ENCODE measurements around the gene ZNF644.

ZNF644 gene

DNA sequence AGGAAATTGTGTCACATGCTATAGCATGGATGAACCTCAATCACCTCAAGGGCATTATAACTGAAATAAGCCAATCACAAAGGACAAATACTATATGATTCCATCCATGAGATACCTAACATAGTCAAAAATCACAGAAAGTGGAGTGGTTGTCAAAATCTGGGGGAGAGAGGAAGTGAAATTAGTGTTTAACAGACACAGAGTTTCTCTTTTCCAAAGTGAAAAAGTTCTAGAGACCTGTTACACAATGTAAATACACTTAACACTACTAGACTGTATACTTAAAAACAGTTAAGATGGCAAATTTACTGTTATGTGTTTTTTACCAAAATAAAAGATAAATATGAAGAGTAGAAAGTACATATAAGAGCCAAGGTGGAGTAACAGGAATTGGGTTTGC is 31.8 kb downstream of the ZNF644 start:
- TF ChIP-seq, protein P1, sequence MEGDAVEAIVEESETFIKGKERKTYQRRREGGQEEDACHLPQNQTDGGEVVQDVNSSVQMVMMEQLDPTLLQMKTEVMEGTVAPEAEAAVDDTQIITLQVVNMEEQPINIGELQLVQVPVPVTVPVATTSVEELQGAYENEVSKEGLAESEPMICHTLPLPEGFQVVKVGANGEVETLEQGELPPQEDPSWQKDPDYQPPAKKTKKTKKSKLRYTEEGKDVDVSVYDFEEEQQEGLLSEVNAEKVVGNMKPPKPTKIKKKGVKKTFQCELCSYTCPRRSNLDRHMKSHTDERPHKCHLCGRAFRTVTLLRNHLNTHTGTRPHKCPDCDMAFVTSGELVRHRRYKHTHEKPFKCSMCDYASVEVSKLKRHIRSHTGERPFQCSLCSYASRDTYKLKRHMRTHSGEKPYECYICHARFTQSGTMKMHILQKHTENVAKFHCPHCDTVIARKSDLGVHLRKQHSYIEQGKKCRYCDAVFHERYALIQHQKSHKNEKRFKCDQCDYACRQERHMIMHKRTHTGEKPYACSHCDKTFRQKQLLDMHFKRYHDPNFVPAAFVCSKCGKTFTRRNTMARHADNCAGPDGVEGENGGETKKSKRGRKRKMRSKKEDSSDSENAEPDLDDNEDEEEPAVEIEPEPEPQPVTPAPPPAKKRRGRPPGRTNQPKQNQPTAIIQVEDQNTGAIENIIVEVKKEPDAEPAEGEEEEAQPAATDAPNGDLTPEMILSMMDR (IDR thresholded peaks at IDR 0.05; ENCODE audit: insufficient read depth, low read depth, low read length, missing control alignments) = no peak
- H3K4me3 ChIP-seq (ENCODE audit: low read depth, low read length) = no peak overlapping the region
- DNase-seq (ENCODE audit: low read depth) = peak; percentile 8

DNA sequence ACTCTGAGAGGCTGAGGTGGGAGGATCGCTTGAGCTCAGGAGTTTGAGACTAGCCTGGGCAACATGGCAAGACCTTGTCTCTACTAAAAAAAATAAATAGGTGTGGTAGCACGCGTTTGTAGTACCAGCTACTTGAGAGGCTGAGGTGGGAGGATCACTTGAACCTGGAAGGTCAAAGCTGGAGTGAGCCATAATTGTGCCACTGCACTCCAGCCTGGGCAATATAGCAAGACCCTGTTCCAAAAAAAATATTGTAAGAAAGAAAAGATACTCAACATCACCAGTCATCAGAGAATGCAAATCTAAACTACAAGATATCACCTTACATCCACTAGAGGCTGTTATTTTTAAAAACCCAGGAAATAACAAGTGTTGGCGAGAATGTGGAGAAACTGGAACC is 32.5 kb downstream of the ZNF644 start:
- DNase-seq (ENCODE audit: low read depth) = no peak

DNA sequence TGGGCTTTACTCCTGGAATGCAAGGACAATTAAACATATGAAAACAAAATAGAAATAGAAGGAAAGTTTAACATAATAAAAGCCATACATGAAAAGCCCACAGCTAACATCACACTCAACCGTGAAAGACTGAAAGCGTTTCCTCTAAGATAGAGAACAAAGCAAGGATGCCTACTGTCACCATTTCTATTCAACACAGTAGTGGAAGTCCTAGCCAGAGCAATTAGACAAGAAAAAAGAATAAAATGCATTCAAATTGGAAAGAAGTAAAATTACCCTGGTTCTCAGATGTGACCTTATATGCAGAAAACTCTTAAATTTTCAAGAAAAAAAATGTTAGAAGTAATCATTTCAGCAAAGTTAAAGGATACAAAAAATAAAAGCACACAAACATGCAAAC is 34.0 kb downstream of the ZNF644 start:
- no peak for DNase-seq (ENCODE audit: low read depth)
- H3K4me3 ChIP-seq (ENCODE audit: low read depth, low read length) = no peak overlapping the region
- TF ChIP-seq, protein P1 (IDR thresholded peaks at IDR 0.05; ENCODE audit: insufficient read depth, low read depth, low read length, missing control alignments) = no peak

More for the DNA sequence above, 32.5 kb downstream of the ZNF644 start:
- no peak overlapping the region for H3K4me3 ChIP-seq (ENCODE audit: low read depth, low read length)
- TF ChIP-seq, protein P1 (IDR thresholded peaks at IDR 0.05; ENCODE audit: insufficient read depth, low read depth, low read length, missing control alignments) = no peak

GRCh38 chr1:90986953-90987352 is 34.9 kb downstream of the ZNF644 start:
- DNase-seq (ENCODE audit: low read depth) = no peak
- TF ChIP-seq, protein P1 (IDR thresholded peaks at IDR 0.05; ENCODE audit: insufficient read depth, low read depth, low read length, missing control alignments) = no peak
- H3K4me3 ChIP-seq (ENCODE audit: low read depth, low read length) = no peak overlapping the region

GRCh38 chr1:90977522-90977921 is 44.3 kb downstream of the ZNF644 start:
- no peak for DNase-seq (ENCODE audit: low read depth)
- TF ChIP-seq, protein P1 (IDR thresholded peaks at IDR 0.05; ENCODE audit: insufficient read depth, low read depth, low read length, missing control alignments) = no peak
- H3K4me3 ChIP-seq (ENCODE audit: low read depth, low read length) = no peak overlapping the region

GRCh38 chr1:90973897-90974798 is 47.7 kb downstream of the ZNF644 start:
- DNase-seq (ENCODE audit: low read depth) = no peak
- TF ChIP-seq, protein P1 (IDR thresholded peaks at IDR 0.05; ENCODE audit: insufficient read depth, low read depth, low read length, missing control alignments) = no peak
- H3K4me3 ChIP-seq (ENCODE audit: low read depth, low read length) = no peak overlapping the region
